Measurements from ENCODE around the gene SLC22A17. TPM values are rescaled to one million over a fixed set of nuclear protein-coding genes. Genes with fewer than 3 reads are reported as not detected.
A peak's percentile ranks its signal among the peaks of the same experiment; 100 is the strongest.

Gene SLC22A17
- total and polyA plus RNA-seq, 2 of the 13 experiments (the other 11 are each of a cell fraction or from before 2014, with no cell fraction given): 0.95 to 1.1 TPM

GRCh38 chr14:23320584-23321571, 31.8 kb downstream of the SLC22A17 start, which contains the start of gene PABPN1 (continued):
- TF ChIP-seq ZNF350 (CRISPR knock-in tag; IDR thresholded peaks at IDR 0.05; ENCODE audit: borderline replicate concordance, low read depth) (peak; percentile 99), MED1 (CRISPR knock-in tag; IDR thresholded peaks at IDR 0.05) (peak; percentile 93), FOXO4 (CRISPR knock-in tag; conservative IDR thresholded peaks at IDR 0.05) (no peak), ZNF674 (CRISPR knock-in tag; IDR thresholded peaks at IDR 0.05; ENCODE audit: low read depth) (0 out of 2 replicates have a peak, but pooled peaks have one; percentile 33), RBM22 (optimal IDR thresholded peaks at IDR 0.05; ENCODE audit: low read length) (peak; percentile 100), CREB3 (CRISPR knock-in tag; IDR thresholded peaks at IDR 0.05) (peak; percentile 82; the same call in 1 of the 2 replicates), RARG (CRISPR knock-in tag; IDR thresholded peaks at IDR 0.05; ENCODE audit: low read depth) (peak; percentile 79; the same call in 1 of the 2 replicates), ZNF362 (CRISPR knock-in tag; IDR thresholded peaks at IDR 0.05; ENCODE audit: borderline replicate concordance) (peak; percentile 65; the same call in 1 of the 2 replicates), ATM (IDR thresholded peaks at IDR 0.05; ENCODE audit: borderline replicate concordance) (no peak), SKIL (CRISPR knock-in tag; IDR thresholded peaks at IDR 0.05; ENCODE audit: borderline replicate concordance) (no peak; the same call in 1 of the 2 replicates), TAF15 (IDR thresholded peaks at IDR 0.05; ENCODE audit: low read depth, low read length, poor library complexity, severe bottlenecking) (peak; percentile 95), SP1 (IDR thresholded peaks at IDR 0.05) (no peak), SP1 (CRISPR knock-in tag; IDR thresholded peaks at IDR 0.05) (peak; percentile 89), GTF3A (CRISPR knock-in tag; conservative IDR thresholded peaks at IDR 0.05) (0 out of 2 replicates have a peak, but pooled peaks have one; percentile 29), ZNF468 (CRISPR knock-in tag; IDR thresholded peaks at IDR 0.05) (no peak; the same call in 1 of the 2 replicates), ZNF160 (CRISPR knock-in tag; IDR thresholded peaks at IDR 0.05) (peak; percentile 77), SIN3A (IDR thresholded peaks at IDR 0.05; ENCODE audit: borderline replicate concordance, low read depth, low read length) (peak; percentile 88), SRSF9 (IDR thresholded peaks at IDR 0.05; ENCODE audit: borderline replicate concordance, insufficient read depth, low read depth, low read length, poor library complexity, severe bottlenecking) (no peak), CSRNP2 (CRISPR knock-in tag; conservative IDR thresholded peaks at IDR 0.05; ENCODE audit: low read depth) (no peak; the same call in 1 of the 2 replicates), ZNF605 (CRISPR knock-in tag; IDR thresholded peaks at IDR 0.05) (peak; percentile 94), ZNF768 (CRISPR knock-in tag; IDR thresholded peaks at IDR 0.05) (no peak; the same call in 1 of the 2 replicates)
